AG09309 (cell line): Measurements from ENCODE around the gene FILIP1L.

Experiments used
- DNase-seq: peaks from one replicate; pipeline ENCODE4 v3.0.0-alpha.2; 2010; ENCODE audit warnings: low read depth
- H3K4me3 ChIP-seq: 2 replicates; pipeline ENCODE4 v1.5.1; 2011; ENCODE audit warnings: mild to moderate bottlenecking, low read depth, low read length, moderate library complexity; ENCODE audit not compliant: control insufficient read depth
- TF ChIP-seq, protein P1 (sequence below): IDR thresholded peaks from 2 replicates; pipeline ENCODE4 v1.5.1; 2011; ENCODE audit warnings: mild to moderate bottlenecking, low read depth, low read length, inconsistent platforms; ENCODE audit not compliant: insufficient read depth, control insufficient read depth; ENCODE audit errors: missing control alignments

The FILIP1L gene

GRCh38 chr3:100084100-100084806, 30.0 kb downstream of the FILIP1L start:
- no peak for DNase-seq
- TF ChIP-seq, protein P1, sequence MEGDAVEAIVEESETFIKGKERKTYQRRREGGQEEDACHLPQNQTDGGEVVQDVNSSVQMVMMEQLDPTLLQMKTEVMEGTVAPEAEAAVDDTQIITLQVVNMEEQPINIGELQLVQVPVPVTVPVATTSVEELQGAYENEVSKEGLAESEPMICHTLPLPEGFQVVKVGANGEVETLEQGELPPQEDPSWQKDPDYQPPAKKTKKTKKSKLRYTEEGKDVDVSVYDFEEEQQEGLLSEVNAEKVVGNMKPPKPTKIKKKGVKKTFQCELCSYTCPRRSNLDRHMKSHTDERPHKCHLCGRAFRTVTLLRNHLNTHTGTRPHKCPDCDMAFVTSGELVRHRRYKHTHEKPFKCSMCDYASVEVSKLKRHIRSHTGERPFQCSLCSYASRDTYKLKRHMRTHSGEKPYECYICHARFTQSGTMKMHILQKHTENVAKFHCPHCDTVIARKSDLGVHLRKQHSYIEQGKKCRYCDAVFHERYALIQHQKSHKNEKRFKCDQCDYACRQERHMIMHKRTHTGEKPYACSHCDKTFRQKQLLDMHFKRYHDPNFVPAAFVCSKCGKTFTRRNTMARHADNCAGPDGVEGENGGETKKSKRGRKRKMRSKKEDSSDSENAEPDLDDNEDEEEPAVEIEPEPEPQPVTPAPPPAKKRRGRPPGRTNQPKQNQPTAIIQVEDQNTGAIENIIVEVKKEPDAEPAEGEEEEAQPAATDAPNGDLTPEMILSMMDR, result no peak

GRCh38 chr3:100083209-100083608, 31.1 kb downstream of the FILIP1L start:
- no peak overlapping the region for H3K4me3 ChIP-seq
- DNase-seq, result no peak
- TF ChIP-seq, protein P1, result no peak

More at GRCh38 chr3:100084100-100084806, 30.0 kb downstream of the FILIP1L start:
- H3K4me3 ChIP-seq, result no peak overlapping the region

DNA sequence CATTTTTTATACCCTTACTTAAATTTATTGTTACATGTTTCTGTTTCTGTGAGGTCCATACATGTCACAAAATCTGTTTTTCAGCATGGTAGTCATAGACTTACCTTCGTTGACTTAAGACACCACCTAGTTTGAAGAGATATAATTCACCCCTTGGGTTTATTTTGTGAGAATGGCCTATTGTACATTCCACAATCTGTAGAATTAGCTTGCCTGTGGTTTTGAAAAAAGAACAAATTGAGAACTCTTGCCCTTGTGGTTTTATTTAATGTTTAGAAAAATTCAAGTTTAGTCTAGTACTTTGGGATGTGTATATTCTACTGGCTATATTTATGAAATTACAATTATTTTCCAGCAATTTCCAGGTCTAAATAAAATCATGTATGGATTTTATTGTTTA, 31.6 kb downstream of the FILIP1L start:
- no peak overlapping the region for H3K4me3 ChIP-seq
- no peak for DNase-seq
- TF ChIP-seq, protein P1, result no peak

GRCh38 chr3:100081986-100082692, 32.2 kb downstream of the FILIP1L start:
- no peak overlapping the region for H3K4me3 ChIP-seq
- TF ChIP-seq, protein P1, result no peak
- no peak for DNase-seq

DNA sequence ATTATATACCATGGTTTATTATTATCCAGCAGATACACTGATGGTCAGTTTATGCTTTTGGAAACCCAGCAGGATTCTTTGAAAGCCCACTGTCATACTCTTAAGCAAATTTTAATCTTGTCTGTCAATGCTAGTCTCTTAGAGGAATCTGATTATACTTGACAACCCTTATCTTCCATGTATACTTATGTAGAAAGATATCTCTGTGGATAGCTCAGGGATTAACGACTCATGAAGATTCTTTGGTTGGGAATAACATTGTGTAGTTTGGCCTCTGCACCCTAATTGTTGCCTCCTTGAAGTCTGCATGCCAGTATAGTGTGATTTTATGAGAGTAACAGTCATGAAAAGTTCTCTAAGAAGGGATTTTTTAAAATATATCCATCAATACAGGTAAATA, 33.0 kb downstream of the FILIP1L start:
- no peak for DNase-seq
- TF ChIP-seq, protein P1, result no peak
- no peak overlapping the region for H3K4me3 ChIP-seq

GRCh38 chr3:100080573-100080972, 33.7 kb downstream of the FILIP1L start:
- no peak for DNase-seq
- TF ChIP-seq, protein P1, result no peak
- no peak overlapping the region for H3K4me3 ChIP-seq
